Liver (tissue), 3 donors: ENCODE data around the gene ACTR1B.

Experiments
- GABPA ChIP-seq, 2 donors: IDR thresholded peaks in 1 of 2; conservative IDR thresholded peaks in 1 of 2; 2 replicates each; pipeline ENCODE4 v1.6.1; 2016; ENCODE audit warnings: antibody characterized with exemption in 2 of 2, mild to moderate bottlenecking in 1 of 2, moderate library complexity in 1 of 2
- RAD21 ChIP-seq, 2 donors: IDR thresholded peaks; 2 replicates each; pipeline ENCODE4 v1.6.1; 2016; ENCODE audit warnings: antibody characterized with exemption in 2 of 2, mild to moderate bottlenecking in 2 of 2
- RXRA ChIP-seq, 2 donors: IDR thresholded peaks; 2 replicates each; pipeline ENCODE4 v1.6.1; 2017 to 2018; ENCODE audit warnings: antibody characterized with exemption in 2 of 2, mild to moderate bottlenecking in 1 of 2
- TF ChIP-seq, protein P1 (sequence below): IDR thresholded peaks from 2 replicates; pipeline ENCODE4 v1.6.1; 2016; ENCODE audit warnings: antibody characterized with exemption
- TF ChIP-seq, protein P2 (sequence below): fragments of 150-350 bp; IDR thresholded peaks from 2 replicates; pipeline ENCODE4 v1.5.1; 2017; ENCODE audit warnings: improper control_type of control experiment, low read depth, low read length; ENCODE audit not compliant: missing input control
- TF ChIP-seq, protein P3 (sequence below): IDR thresholded peaks from 2 replicates; pipeline ENCODE4 v1.6.1; 2016; ENCODE audit warnings: antibody characterized with exemption
- donor health status: healthy.
- donor health status: healthy.

DNA sequence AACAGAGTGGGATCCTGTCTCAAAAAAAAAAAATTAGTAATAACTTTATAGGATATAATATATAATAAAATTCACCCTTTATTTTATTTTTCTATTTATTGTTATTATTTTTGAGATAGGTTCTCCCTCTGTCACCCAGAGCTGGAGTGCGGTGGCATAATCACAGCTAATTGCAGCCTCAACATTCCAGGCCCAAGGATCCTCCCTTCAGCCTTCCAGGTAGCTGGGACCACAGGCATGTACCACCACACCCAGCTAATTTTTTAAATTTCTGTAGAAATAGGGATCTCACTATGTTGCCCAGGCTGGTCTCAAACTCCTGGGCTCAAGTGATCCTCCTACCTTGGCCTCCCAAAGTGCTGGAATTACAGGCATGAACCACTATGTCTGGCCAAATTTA lies 6.6 kb upstream of the ACTR1B start:
- TF ChIP-seq, protein P1, sequence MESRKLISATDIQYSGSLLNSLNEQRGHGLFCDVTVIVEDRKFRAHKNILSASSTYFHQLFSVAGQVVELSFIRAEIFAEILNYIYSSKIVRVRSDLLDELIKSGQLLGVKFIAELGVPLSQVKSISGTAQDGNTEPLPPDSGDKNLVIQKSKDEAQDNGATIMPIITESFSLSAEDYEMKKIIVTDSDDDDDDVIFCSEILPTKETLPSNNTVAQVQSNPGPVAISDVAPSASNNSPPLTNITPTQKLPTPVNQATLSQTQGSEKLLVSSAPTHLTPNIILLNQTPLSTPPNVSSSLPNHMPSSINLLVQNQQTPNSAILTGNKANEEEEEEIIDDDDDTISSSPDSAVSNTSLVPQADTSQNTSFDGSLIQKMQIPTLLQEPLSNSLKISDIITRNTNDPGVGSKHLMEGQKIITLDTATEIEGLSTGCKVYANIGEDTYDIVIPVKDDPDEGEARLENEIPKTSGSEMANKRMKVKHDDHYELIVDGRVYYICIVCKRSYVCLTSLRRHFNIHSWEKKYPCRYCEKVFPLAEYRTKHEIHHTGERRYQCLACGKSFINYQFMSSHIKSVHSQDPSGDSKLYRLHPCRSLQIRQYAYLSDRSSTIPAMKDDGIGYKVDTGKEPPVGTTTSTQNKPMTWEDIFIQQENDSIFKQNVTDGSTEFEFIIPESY = no peak
- TF ChIP-seq RXRA (IDR thresholded peaks at IDR 0.05) = no peak
- TF ChIP-seq RAD21 (IDR thresholded peaks at IDR 0.05) = no peak
- TF ChIP-seq GABPA (IDR thresholded peaks at IDR 0.05 in 1 of 2, conservative IDR thresholded peaks at IDR 0.05 in 1 of 2) = no peak
- TF ChIP-seq, protein P2, sequence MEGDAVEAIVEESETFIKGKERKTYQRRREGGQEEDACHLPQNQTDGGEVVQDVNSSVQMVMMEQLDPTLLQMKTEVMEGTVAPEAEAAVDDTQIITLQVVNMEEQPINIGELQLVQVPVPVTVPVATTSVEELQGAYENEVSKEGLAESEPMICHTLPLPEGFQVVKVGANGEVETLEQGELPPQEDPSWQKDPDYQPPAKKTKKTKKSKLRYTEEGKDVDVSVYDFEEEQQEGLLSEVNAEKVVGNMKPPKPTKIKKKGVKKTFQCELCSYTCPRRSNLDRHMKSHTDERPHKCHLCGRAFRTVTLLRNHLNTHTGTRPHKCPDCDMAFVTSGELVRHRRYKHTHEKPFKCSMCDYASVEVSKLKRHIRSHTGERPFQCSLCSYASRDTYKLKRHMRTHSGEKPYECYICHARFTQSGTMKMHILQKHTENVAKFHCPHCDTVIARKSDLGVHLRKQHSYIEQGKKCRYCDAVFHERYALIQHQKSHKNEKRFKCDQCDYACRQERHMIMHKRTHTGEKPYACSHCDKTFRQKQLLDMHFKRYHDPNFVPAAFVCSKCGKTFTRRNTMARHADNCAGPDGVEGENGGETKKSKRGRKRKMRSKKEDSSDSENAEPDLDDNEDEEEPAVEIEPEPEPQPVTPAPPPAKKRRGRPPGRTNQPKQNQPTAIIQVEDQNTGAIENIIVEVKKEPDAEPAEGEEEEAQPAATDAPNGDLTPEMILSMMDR = no peak
- TF ChIP-seq, protein P3, sequence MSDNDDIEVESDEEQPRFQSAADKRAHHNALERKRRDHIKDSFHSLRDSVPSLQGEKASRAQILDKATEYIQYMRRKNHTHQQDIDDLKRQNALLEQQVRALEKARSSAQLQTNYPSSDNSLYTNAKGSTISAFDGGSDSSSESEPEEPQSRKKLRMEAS = no peak
